HG03280 (cell line): ENCODE measurements around the gene DLG5.

Experiments used
- ATAC-seq: cut with Tn5 transposase; IDR thresholded peaks from one replicate; pipeline ENCODE4 v1.9.1; 2021; ENCODE audit warnings: mild to moderate bottlenecking, moderate library complexity; ENCODE audit not compliant: unreplicated experiment

The DLG5 gene

GRCh38 chr10:77896058-77896457 is 30.5 kb downstream of the DLG5 start:
- ATAC-seq: no peak

DNA sequence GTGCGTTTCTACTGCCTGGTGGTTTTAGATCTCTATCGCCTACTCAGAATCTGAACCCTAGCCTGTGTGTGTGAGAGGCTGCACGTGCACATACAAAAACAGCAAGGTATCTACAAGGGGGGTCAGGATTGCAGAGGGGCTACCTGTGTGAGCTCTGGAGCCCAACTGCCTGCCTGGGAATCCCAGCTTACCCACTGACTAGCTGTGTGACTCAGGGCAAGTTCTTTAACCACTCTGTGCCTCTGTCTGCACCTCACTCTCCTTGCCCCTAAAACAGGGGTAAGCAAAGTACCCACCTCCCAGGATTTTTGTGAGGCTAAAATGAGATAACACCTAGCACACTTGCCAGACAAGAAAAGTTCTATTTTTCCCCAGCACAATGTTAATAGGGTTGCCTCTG is 32.5 kb downstream of the DLG5 start:
- no peak for ATAC-seq

DNA sequence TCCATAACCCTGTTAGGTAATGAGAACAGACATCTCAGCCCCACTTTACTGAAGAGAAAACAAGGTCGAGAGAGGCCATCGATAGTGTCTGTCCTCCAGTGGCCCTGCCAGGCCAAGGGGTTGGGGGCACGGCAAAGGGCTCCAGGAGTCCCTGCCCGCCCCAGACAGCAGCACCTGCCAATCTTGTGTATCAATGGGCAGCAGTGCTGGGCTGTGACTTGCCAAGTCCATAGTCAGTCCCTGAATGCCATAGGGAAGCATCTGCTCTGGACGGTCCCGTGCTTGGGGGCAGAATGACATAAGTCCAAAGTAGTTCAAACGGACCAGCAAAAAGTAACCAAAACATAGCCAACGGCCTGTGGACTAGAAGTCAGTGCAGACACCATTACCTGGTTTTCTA is 33.2 kb downstream of the DLG5 start:
- ATAC-seq: no peak

- no peak for ATAC-seq
These were observed 33.8 kb downstream of the DLG5 start for GRCh38 chr10:77892761-77893160.

DNA sequence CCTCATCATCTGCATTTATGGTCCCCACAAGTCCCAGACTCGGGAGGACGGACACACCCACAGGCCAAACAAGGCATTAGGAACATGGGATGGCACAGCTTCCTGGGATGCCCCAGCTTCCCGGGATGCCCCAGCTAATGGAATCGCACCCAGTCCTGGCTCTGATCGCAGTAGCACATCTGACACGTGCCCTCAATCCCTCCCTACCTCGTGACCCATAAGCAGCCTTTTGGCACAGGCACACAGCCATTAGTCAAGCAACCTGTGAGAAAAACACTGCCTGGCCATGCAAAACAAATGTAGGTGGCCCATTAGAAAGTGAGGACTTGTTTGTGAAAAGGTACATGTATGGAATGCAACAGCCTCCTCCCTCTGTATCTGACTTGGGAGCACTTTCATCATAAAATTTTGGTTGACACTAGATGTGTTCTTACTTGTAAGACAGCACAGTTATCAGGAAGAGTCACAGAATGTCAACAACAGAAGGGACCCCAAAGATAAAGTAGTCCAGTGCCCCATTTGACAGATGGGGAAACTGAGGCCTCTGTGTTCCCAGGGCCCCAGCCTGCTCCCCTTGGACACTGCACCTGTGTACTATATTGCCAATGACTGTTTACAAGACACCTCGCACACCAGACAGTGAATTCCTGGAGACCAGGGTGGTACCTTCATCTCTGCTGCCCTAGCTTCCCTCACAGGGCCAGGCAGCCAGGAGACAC is 34.4 kb downstream of the DLG5 start:
- ATAC-seq: no peak

DNA sequence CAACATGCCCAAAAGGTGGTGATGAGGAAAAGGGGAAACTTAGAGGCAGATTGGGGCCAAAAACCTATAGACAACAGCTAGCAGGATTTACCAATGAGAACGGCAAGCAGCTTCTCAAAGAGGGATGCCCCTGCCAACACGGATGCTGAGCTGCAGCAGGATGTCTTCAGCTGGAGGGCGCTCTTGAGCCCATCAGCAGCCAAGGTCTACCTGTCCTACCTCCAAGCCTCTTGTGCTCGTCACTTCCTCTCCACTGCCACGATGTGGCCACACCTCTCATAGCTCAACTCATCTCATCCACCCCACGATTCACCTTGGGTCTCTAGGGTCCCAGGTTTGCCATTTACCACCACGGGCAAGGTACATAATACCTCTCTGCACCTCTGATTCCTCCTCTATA is 36.5 kb downstream of the DLG5 start:
- no peak for ATAC-seq

- no peak for ATAC-seq
These were observed 37.2 kb downstream of the DLG5 start for GRCh38 chr10:77889277-77889903.

DNA sequence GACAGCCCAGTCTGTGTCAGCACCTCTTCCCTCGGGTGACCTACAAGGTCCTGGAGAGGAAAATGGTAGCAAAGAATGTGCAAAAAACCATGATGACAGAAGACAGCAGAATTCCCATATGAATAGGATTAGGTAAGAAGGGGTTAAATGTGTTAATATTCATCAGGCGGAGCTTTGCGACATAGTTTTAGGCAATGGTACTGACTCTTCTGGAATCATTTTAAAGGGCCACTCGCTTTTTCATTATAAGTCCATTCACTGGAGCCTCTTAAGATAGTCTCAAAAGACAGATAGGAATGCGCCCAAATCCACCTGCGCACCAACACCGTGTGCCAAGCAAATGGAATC is 38.2 kb downstream of the DLG5 start:
- ATAC-seq: no peak

GRCh38 chr10:77887631-77888355 is 38.8 kb downstream of the DLG5 start:
- ATAC-seq: no peak

DNA sequence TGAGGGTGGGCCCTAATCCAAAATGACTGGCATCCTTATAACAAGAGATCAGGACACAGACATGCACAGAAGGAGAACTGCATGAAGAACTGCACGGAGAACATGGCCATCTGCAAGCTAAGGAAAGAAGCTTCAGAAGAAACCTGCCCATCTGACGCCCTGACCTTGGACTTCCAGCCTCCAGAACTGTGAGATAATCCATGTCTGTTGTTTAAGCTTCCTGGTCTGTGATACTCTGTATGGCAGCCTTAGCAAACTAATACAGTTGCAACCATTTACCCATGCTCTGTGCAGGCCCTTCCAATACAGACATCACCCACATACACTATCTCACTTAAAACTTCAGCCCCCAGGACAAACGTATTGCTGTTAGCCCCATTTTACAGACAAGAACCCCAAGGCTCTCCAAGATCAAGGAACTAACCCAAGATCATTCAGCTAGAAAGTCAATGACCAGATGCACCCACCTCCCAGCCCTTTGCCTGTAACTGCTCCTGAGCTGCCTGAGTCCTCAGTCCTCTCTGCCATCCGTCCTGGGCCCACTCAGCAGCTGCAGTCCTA is 39.7 kb downstream of the DLG5 start:
- ATAC-seq: no peak

GRCh38 chr10:77884181-77884580 is 42.4 kb downstream of the DLG5 start:
- no peak for ATAC-seq

GRCh38 chr10:77881636-77882035 is 44.9 kb downstream of the DLG5 start:
- no peak for ATAC-seq

DNA sequence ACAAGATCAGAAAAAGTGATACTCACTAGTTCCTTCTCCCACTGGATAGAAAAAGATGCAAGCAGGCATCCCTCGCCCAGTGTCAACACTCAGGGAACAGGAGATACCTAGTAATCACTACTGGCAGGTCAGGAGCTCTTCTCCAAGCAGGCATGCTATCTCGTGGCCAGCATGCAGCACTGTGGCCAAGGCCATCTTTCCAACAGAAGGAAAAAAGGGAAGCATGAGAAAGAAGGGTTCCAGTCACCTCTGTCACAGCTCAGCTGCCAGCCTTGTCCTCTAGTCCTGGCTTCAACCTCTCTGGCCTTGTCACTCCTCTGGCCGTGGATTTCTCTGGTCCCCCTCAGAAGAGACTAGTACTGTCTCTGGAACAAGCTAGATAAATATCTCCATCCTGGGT is 45.3 kb downstream of the DLG5 start:
- no peak for ATAC-seq

- no peak for ATAC-seq
These were observed 46.8 kb downstream of the DLG5 start for GRCh38 chr10:77879710-77880109.

DNA sequence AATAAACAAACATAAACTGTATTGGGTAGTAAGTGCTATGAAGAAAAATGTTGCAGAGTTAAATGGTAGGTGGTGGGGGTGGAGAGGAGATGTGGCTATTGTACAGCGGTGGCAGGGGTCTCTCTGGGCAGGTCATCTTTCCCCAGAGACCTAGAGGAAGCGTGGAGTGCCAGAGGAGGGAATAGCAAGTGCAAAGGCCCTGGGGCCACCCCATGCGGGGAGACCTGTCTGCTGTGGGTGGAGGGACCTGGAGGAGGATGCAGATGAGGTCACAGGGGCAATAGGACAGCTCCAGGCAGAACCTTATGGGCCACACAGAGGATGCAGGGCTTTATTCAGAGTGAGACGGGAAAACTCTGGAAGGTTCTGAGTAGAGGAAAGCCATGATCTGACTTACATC is 47.5 kb downstream of the DLG5 start:
- no peak for ATAC-seq

DNA sequence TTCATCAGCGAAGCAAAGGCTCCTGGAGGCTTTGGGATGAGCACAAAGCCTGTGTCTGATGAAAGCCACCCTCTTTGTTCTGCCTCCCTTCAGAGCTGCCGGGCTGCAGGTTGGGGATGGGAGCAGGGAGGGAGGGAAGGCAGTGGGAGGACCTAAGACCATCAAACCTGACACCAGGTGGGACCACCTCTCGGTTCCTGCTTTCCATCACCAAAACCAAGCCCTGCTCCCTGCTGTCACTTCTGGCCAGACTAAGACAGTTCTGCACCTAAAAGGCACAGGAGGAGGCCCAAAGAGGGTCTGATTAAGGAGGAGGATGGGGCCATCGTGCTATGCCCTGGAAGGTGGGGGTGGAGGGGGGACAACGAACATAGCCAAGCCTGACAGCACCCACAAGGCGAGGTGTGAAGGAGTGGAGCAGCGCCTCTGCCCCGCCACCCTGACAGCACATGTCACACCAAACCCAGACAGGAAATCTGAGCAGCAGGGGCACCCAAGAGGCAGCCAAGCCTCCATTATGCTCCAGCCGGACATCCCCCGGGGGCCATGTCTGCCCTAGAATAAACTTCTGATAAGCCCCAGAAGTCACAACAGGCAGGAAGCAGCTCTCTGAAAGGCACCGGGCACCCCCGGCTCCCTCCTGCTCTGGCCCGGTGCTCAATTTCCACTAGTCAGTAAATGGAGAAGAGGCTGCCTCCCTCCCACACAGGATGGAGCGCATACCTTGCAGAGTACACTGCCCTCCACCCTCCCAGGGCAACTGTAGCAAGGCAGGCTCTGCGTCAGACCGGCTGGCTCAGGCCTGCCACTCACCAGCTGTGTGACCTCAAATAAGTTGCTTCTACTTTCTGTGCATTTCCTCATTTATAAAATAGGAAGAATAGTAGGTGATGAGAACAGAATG is 48.9 kb downstream of the DLG5 start:
- ATAC-seq: peak; percentile 46

DNA sequence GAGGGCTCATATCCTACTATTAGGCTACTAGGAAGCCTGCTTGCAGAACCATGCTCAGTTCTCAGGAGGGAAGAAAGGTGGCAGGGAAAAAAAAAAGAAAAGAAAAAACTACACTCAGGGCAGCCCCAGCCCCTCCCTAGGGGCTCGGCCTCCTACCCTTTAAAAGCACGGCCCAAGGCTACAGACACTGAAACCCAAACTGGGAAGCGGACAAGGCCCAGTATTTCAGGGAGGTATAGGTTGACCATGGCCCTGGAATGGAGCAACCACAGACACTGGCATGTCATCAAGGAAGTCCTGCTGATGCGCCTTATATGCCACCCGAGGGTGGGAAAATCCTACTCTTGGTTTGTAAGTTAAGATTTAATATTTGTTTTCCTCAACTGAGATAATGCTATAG is 50.8 kb downstream of the DLG5 start:
- ATAC-seq: no peak

DNA sequence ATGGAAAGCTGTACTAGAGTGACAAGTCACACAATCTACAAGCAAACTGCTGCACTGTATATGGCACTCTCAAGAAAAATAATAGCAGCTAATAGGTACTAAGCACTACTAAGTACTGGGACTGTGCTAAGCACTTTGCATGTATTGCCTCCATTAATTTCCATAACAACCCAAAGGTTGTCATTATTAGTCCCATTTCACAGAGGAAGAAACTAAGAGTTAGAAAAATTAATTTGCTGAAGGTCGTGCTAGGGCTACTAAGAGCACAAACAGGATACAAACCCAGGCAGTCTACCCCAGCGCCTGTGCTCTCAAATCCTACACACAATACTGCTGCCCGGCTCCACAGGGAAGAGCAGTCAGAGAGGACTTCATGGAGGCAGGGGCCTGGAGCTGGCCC is 51.7 kb downstream of the DLG5 start:
- no peak for ATAC-seq

- peak; percentile 79 for ATAC-seq
These were observed 52.8 kb downstream of the DLG5 start for GRCh38 chr10:77873536-77874380.

DNA sequence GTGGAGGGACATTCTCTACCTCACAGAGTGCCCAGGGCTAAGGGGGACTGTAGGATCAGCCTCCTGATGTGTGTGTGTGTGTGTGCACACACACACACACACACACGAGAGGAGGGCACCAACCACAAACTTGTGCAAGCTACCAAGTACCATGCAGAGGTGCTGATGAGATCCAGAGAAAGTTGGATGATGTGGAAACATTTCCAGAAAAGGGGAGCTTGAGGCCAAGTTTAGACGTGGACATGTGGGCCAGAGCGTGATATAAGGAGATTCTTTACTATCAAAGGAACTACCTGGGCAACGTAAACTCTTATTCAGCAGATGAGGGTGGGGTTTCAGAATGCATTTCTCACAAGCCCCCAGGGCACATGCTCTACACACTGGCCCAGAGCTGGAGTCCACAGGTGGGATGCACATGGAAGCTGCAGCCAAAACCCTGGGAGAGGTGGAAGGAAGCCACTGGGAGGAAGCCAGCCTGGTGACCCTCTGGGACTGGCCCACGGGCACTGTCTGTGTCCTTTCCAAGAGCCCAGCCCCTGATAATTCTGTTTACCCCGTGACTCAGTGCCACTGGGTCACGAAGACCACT is 53.5 kb downstream of the DLG5 start:
- ATAC-seq: no peak
